PC-3 (cell line): ENCODE results near the gene PLXNC1.

Experiments
- CTCF ChIP-seq: fragments of 300-600 bp; sonication (generic); conservative IDR thresholded peaks from 2 replicates; pipeline ENCODE4 v1.5.1; 2017; ENCODE audit warnings: antibody characterized with exemption, low read depth, mild to moderate bottlenecking, low read length
- EZH2 ChIP-seq: fragments of 300-600 bp; sonication (generic); IDR thresholded peaks from one replicate; pipeline ENCODE4 v1.6.1; 2017; ENCODE audit warnings: antibody characterized with exemption, mild to moderate bottlenecking, low read length; ENCODE audit not compliant: unreplicated experiment

DNA sequence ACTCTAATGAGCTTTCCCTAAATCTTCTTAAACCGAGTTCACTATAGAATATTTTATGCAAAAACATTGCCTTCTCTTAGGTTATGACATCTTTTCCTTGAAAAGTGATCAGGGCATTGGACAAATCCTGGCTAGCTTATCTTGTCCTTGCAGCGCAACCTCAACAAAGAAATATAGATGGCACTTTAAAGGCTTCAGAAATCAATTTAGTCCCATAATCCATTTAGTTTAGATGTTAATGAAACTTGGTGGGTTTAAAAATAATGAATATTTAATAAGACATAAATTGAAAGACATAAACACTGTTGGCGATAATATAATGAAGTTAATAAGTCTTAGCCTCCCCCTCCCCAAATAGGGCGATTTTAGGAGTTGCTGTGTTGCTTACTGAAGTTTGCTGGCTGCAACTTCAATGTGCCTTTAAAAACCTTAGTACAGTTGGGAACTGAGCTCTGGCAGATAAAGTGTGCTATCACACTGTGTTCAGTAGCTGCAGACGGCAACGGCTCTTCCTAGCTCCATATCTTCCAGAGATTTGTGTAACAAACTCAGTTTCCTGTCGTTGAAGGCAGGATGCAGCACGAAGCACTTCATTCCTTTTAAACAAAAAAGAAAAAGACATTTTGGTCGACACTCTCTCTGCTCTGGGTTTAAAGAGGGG is 19.5 kb downstream of the PLXNC1 start:
- TF ChIP-seq CTCF (no peak), EZH2 (no peak)
